ENCODE results near the gene FGF2.

- no peak for TF ChIP-seq CTCF (IDR thresholded peaks at IDR 0.05)
- TF ChIP-seq POLR2A (IDR thresholded peaks at IDR 0.05): no peak
Observed at GRCh38 chr4:122857160-122857559, 30.5 kb downstream of the FGF2 start.

Data from testis (tissue), 2 donors.